Testis (tissue), 2 donors: ENCODE measurements around the gene WDR74.

ENCODE experiments used
- CTCF ChIP-seq, 3 experiments: fragments of 450-650 bp in 2 of 3; fragments of 200-600 bp in 1 of 3; sonication (generic) in 1 of 3; IDR thresholded peaks; one replicate each; pipeline ENCODE4 v1.5.1; 2016 to 2019; ENCODE audit warnings: antibody characterized with exemption in 3 of 3, mild to moderate bottlenecking in 2 of 3, moderate library complexity in 1 of 3
- POLR2A ChIP-seq: fragments of 450-650 bp; IDR thresholded peaks from one replicate; pipeline ENCODE4 v1.6.1; 2017; ENCODE audit warnings: antibody characterized with exemption, mild to moderate bottlenecking, moderate library complexity

- TF ChIP-seq CTCF (IDR thresholded peaks at IDR 0.05) (no peak), POLR2A (no peak)
Measured at GRCh38 chr11:62852523-62853188, 13.3 kb upstream of the WDR74 start.
